ENCODE measurements around the gene SIGLEC6.

The SIGLEC6 gene

DNA sequence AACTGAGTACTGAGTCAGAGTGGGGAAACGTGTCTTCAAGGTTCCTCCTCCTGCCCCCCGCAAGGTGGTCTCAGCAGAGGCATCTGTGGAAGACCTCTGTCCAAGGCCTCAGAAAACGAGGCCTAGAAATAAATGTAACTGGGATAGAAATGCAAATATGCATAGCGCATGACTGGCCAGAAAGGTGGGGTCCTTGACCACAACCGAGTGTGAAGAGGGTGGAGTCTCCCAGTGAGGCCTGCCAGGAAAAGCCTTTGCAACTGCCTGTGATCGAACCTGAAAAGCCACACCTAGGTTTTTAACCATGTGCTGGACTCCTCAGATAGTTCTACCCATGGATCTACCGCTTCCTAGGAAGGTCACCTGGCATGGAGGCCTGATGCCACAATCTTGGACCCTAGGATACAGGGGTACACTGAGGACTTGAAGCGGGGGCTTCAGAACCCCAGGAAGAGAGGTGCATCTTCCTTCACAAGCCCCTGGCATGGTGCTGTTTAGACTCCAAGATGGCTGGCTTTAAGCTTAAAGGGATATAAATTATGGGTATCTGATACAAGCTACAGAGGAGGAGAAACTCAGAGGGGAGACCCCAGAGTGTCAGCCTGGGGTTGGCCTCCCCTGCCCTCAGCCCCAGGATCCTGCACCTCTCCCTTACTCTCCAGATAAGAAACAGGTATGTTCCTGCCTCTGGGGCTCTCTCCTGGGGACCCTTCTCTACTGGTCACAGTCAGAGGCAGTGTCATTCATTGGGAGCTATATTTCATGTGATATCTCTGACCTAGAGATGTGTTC is 18.3 kb upstream of the SIGLEC6 start:
- in situ Hi-C loops (cut with MboI; ENCODE audit: low sequenced_read_pairs), result no loop called here

- in situ Hi-C loops (cut with MboI; ENCODE audit: low sequenced_read_pairs), result no loop called here
Measured at GRCh38 chr19:51548891-51549305, 17.4 kb upstream of the SIGLEC6 start.

DNA sequence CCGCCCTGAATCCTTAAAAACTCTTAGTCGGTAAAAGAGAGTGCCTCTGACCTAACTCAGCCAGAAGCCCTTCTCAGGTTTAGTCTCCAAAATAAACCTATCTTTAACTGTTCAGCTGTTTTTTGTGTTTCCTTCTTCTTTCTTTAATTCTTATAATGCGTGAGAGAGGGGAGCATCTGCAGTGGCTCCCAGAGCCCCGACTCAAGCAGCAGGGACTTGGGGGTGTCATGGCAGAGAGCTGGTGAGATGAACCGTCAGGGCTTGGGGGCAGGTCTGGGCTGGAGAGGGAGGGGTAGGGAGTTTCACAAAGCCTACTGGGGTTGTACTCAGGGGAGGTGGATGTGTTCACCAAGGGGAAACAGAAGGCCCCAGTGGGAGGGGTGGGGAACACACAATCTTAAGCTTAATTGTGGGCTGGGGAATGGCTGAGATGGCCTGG is 16.8 kb upstream of the SIGLEC6 start:
- in situ Hi-C loops (cut with MboI; ENCODE audit: low sequenced_read_pairs), result no loop called here

- in situ Hi-C loops (cut with MboI; ENCODE audit: low sequenced_read_pairs), result no loop called here
Measured at GRCh38 chr19:51547397-51548212, 16.1 kb upstream of the SIGLEC6 start.

DNA sequence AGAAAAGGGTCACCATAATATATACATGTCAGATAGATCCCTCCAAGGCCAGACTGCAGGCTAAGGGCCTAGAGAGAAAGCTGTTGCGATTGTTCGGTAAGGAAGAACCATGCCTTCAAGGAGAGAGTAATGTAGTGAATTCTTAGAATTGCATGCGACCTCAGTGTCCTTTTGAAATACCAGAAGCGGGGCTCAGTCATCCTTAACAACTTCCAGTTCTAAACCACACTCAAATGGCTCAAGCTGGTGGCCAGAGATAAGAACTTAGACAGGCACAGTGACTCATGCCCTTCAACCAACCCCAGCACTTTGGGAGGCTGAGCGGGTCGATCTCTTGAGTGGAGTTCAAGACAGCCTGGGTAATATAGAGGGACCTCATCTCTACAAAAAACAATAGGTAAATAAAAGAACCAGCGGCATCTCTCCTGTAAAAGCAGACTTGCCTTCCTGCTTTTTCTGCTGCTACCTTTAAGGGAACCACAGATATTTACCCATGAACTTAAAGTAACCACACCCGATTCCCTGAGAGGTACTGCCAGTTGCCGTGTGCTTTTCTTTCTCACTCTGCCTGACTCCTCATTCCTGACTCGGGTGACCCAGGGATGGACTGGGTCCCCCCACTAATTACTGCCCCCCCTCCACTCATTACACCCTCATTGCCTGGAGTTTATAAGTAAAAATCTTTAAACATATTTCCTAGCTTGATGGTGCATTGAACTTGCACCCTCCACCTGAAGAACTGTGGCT is 15.4 kb upstream of the SIGLEC6 start:
- in situ Hi-C loops (cut with MboI; ENCODE audit: low sequenced_read_pairs), result no loop called here

- in situ Hi-C loops (cut with MboI; ENCODE audit: low sequenced_read_pairs), result no loop called here
Measured at GRCh38 chr19:51546107-51546649, 14.7 kb upstream of the SIGLEC6 start.

DNA sequence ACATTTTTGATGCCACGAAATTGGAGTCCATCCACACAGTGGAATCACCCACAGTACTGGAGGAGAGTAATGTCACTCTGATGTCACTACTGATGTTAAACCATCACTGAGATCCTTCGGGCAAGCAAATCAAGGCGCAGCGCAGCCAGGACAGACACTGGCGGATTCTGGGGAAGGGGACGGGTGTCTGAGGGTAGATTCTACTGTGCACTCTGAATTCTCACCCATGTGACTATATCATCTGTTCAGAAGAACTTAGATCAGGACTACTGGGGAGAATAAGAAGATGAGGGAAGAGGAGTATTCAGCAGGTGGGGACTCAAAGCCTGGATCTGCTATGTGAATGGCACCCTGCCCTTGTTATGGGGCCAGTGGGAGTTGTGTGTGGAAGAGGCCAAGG is 12.6 kb upstream of the SIGLEC6 start:
- in situ Hi-C loops (cut with MboI; ENCODE audit: low sequenced_read_pairs), result no loop called here

DNA sequence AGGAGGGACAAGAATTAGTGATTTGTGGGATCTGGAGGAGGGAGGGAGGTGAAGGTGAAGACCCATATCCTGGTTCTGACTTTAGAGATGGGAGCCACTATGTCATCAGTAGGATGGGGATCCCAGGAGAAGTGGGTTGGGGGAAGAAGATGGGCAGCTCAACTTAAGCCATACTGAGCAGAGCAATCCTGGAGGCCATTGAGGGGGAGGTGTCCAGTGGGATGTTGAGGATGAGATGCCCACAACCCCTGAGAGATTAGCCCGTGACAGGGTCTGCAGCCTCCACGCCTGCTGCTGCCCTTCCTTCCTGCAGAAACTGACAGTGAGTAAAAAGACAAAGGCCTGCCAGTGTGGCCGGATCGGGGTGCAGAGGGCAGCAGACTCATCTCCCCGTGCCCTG is 11.2 kb upstream of the SIGLEC6 start:
- in situ Hi-C loops (cut with MboI; ENCODE audit: low sequenced_read_pairs), result no loop called here

DNA sequence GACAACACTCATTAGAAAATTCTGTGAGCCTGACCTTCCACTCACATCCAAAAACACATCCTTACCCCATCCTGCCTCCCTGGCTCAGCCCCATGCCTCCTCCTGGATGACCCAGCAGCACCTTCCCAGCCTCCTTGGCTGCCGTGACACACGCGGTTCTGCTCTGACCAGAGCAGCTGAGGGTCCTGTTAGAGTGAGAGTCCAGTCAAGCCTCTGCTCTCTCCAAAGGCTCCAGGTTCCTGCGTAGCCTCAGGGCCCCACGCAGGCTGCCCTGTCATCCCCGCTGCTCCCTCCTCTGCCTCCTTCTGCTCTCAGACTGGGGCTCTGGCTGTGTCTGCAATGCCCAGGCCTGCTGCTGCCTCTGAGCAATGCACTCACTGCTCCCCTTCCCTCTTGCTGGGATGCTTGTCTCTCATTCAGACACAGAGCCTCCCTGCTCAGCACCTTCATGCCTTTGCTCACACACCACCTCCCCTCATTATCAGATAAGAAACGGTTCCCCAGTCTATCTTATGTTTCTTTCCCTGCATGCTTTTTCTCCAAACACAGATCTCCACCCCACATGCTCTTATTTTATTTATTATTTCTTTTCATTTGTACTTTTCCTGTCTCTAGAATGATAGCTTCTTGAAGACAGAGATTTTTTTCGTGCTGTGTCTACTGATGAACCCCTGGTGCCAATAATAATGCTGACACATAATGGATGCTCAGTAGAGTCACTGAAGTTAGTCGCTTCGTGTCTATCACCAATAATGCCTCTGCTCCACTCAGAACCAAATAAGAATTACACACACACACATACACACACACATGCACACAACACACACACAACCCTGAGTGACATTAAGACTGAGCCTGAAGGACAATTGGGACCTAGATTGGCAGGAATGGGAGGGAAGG is 10.2 kb upstream of the SIGLEC6 start:
- in situ Hi-C loops (cut with MboI; ENCODE audit: low sequenced_read_pairs), result no loop called here

GRCh38 chr19:51539821-51540366 is 8.4 kb upstream of the SIGLEC6 start:
- in situ Hi-C loops (cut with MboI; ENCODE audit: low sequenced_read_pairs), result no loop called here

GRCh38 chr19:51535535-51535934 is 4.1 kb upstream of the SIGLEC6 start:
- in situ Hi-C loops (cut with MboI; ENCODE audit: low sequenced_read_pairs), result no loop called here

- in situ Hi-C loops (cut with MboI; ENCODE audit: low sequenced_read_pairs), result no loop called here
Measured at GRCh38 chr19:51530616-51531015, 854 bp downstream of the SIGLEC6 start.

- in situ Hi-C loops (cut with MboI; ENCODE audit: low sequenced_read_pairs), result no loop called here
Measured at GRCh38 chr19:51529301-51529700, 2.2 kb downstream of the SIGLEC6 start.

DNA sequence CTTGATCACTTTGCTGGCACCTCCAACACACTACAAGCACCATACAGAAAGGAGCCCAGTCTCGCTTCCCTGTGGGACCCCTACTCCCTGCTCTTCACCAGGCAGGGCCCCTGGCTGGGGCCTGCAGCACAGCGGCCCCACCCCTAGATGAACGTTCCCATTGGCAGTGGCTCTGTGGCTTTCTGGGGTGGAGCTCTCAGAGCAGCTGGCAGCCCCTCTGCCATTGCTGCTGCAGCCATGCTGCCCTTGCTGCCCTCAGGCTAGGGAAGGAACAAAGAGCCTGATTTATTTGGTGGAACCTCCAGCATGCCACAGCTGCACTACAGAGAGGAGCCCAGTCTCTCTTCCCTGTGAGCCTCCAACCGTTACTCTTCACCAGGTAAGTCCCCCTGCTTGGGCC is 5.8 kb downstream of the SIGLEC6 start:
- in situ Hi-C loops (cut with MboI; ENCODE audit: low sequenced_read_pairs), result no loop called here

DNA sequence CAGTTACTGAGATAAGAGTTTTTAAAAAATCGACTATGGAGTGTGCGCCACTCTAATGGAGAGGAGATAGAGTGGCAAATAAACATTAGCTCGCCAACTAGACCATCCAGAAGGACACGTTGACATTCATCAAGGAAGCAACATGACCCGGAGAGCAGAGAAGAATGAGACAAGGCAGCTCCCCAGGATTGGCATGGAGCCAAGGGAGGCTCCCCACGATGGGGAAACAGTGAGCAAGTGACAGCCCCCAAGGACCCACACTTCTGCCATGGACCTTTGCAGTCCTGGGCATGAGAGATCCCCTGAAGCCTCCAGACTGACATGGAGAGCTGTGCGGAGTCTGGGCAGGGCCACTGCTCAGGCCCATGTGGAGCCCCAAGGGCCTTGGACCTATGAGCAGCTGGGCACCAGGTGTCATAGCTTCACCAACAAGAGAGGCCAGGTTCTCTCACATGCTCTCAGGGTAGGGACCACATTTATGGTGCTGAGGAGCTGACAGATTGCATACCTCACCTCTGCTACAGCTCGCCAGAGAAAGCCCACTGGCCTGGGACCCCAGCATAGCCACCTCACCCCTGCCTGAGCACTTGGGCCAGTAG is 6.7 kb downstream of the SIGLEC6 start:
- in situ Hi-C loops (cut with MboI; ENCODE audit: low sequenced_read_pairs), result no loop called here

DNA sequence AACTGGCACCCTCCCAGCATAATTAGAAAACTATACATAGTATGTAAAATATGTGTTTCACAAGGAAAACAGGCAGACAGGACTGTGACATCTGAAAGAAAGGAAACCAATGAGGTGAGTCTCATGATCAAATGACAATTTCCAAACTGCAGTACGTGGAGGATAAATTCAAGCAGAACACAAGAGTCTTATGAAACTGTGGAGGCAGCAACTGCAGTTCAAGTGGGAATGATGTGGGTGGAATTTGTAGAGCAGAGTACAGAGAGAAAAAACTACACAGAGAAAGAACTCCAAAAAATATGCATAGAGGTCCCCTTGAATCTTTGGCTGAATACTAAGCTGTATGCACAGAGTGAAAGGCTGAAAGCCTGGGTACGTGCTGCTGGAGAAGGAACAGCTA is 9.7 kb downstream of the SIGLEC6 start:
- in situ Hi-C loops (cut with MboI; ENCODE audit: low sequenced_read_pairs), result no loop called here

GRCh38 chr19:51521357-51521756 is 10.1 kb downstream of the SIGLEC6 start:
- in situ Hi-C loops (cut with MboI; ENCODE audit: low sequenced_read_pairs), result no loop called here

GRCh38 chr19:51520728-51521127 is 10.7 kb downstream of the SIGLEC6 start:
- in situ Hi-C loops (cut with MboI; ENCODE audit: low sequenced_read_pairs), result no loop called here

DNA sequence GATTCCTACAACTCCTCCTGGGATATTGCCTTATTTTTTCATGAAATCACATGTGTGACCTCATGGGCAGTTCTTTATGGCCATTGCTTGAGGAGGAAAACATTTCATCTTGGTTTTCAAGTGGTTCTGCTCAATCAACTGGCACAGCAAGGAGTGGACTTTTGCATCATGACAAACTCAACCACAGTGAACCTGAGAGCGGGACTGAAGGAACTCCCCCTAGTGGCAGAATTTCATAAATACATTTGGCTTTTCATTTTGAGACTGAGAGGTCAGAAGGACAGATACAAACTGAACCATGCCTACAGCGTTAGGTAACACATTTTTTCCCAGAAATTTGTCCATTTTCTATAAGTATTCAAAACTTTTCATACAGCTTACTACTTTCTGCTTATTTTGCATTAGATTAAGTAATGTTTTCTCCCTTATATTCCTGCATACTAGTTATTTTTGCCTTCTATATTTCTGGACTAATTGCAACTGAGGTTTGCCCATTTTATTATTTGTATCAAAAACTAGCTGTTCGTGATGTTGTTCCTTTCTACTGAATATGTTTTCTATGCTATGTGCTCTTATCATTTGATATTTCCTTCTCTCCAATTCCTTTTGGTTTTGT is 16.5 kb downstream of the SIGLEC6 start:
- in situ Hi-C loops (cut with MboI; ENCODE audit: low sequenced_read_pairs), result no loop called here
